Measurements from ENCODE around the gene ATP6V0A4.
A peak's percentile ranks its signal among the peaks of the same experiment; 100 is the strongest.
"Not testable (repeated sequence)": the region's sequence is repeated elsewhere in the genome, so short reads cannot be mapped to it uniquely, and the experiment has no call there.

Gene ATP6V0A4

DNA sequence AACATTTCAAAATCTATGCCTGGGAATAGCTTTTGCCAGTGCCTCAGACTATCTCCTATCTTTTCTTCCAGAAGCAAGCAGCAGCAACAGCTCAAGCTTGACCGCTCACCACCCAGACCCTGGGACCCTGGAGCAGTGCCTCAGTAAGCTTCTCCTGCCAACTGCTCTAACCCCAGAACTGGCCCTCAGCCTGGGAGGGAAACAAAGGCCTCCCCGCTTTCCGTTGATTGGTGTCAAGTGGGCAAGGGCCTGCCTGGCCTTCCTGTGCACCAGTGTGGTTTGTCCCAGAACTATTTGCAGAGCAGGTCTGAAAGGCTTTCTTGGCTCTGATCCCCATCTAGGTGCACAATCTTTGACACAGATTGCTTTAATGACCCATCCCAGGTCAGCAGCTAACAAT lies 3.3 kb upstream of the ATP6V0A4 start:
- no peak for DNase-seq

DNA sequence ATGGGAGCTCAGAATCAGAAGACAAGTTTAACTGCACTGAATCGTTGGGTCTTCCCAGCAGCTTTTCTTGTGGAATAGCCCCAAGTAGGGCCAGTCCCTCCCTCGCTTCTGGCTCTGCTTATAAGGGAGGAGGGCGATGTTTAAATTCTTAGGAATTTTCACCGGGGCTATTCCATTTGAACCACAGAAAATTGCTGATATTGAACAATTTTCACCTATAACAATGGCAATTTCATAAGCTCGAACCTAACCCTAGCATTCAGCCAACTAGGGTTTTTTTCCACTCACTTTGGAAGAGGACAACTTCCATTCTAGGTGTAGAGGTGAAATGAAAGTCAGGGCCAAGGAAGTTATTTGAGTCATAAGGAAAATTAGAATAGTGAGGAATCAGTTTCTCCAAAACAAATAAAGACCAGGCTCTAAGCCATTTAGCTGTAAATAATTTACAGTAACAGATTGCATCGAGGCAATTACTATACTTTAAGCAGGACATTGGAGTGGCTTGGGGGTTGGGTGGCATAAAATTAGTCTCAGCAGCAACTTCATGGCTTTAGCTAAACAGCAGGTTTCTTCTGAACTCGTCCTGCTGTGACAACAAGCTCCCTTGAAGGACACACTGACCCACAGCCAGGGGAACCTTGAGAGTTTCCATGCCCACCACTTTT lies 1.5 kb upstream of the ATP6V0A4 start:
- no peak for DNase-seq

DNA sequence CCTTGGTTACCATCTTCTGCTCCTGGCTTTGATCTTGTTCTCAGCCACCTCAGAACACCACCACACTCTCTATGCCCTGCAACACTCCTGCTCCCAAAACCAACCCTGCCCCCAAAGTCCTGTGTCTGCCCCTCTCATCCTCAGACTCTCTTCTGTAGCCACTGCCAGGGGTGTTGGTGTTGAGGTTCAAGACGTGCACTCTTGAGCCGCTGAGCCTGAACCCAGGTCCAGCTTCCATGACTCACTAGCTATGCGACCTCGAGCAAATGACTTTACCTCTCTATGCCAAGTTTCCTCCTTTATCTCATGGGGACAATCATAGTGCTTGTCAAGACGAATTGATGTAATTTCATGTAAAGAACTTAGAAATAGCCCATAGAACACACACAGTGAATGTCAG lies 840 bp upstream of the ATP6V0A4 start:
- DNase-seq: no peak

DNA sequence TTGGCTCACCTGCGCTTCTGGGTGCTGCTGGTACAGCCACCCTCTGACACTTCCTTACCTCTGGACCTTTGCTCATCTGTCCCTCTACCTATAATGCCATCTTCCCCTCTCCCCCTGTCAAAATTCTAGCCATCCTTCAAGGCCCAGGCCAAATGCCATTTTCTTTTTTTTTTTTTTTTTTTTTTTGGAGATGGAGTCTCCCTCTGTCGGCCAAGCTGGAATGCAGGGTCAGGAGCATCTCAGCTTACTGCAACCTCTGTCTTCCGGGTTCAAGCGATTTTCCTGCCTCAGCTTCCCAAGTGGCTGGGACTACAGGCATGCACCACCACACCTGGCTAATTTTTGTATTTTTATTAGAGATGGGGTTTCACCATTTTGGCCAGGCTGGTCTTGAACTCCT lies 950 bp downstream of the ATP6V0A4 start:
- not testable (repeated sequence) for DNase-seq

DNA sequence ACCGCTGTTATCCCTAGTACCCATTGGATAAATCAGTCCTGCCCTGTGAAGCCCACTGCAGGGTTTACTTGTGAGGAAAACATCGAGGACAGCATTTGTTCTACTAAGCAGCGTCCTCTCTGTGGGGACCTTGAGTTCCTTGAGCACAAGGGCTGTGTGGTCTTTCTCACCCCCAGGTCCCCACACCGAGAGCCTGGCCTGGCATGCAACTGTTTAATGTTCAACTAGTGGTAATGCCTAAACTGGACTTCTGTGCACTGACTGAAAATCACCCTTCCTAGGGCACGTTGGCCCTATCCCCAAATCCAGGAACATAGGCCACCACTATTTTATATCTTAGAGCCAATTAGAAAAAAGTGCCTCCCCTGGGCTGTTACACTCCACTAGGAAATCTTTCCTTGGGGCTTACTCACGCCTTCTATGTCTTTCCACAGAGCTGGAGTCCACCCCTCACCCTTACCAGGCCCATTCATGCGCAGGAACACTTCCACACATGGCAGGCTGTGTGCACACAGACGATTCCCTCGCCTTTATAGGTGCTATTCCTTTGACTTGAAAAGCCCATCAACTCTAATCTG lies 1.9 kb downstream of the ATP6V0A4 start:
- no peak for DNase-seq

DNA sequence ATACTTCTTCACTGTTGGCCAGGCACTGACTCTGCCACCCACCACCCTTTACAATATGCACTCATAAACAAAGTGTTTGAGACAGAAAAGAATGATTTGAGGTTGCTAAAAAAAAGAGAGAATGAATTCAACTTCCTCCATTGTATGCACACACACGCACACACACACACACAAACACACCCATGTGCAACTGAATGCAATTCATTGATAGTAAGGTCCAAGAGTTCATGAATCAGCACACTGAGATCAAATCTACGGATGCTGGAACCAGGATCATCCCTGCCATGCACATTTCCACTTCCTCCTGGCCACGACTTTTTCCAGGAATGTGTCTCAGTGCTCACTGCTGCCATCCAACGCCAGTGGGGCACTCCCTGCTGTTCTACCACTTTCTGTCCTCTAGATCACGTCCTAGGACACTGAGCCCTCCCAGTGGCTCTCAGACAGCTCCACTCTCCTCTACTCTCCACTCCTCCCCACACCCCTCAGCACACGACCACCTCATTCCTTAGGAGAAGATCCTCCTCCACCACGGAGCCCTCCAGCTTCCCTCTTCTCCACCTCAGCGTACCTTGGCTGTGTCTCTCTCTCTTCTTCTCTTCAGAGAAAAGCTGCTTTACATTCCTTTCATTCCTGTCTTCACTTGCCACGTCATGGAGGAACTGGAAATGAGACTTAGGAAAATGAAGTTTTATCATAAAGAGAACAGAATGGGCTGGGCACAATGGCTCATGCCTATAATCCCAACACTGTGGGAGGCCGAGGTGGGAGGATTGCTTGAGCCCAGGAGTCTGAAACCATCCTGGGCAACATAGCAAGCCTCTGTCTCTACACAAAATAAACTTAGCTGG lies 12.2 kb downstream of the ATP6V0A4 start:
- no peak for DNase-seq

DNA sequence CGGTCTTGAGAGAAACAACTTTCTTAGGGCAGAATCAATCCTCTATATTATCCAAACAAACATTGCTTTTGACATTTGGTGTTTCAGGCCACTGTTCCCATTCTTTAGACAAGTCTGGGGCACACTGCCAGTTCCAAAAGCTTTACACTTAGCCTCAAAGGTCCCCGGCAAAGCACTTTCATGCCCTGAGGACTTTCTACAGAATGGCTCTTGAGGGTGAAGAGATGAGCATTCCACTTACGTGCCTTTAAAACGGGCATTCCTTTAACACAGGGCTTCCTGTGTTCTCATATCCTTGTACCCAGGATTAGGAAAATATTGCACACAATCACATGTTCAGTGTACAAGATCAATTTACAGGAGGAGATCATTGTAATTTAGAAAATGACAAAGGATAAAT lies 13.3 kb downstream of the ATP6V0A4 start:
- no peak for DNase-seq

DNA sequence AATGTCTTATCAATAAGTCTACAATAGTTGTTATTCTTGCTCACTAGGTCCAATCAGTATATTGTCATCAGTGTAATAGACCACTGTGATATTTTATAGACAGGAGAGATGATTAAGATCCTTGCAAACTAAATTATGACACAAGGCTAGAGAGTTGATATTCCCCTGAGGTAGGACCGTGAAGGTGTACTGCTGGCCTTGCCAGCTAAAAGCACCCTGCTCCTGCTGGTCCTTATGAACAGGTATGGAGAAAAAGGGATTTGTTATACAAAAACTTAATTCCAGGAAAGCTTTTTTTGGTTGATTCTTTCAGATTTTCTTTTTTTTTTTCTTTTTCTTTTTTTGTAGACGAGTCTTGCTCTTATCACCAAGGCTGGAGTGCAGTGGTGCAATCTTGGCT lies 17.0 kb downstream of the ATP6V0A4 start:
- no peak for DNase-seq

DNA sequence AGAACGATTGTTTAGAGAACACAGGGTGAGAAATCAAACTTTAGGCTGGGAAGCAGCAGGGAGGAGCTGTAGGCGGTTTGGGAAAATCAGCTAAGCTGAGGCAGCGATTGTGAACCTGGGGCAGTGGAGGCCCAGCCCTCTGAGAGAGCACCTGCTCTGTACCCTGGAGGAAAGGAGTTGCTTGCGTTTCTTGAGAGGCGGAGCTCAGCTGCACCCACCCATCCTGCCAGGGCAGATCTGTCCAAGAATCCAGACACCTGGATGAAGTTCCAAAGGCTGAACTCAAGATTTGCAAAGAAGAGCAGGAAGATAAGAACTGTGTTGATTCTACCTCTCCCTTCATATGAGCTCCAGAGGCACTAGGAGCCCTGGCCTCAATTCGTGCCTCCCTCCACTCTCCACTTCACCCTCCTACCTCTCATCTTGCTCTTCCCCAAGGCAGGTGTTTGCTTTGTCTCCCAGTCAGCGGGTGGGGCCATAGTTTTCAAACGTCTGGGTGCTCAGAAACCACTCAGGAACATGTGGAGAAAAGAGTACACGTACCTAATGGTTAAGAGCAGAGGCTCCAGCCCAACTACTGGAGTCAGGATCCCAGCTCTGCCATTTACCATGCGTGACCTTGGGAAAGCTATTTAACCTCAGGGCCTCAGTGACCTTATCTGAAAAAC lies 21.7 kb downstream of the ATP6V0A4 start:
- peak; percentile 80 for DNase-seq

DNA sequence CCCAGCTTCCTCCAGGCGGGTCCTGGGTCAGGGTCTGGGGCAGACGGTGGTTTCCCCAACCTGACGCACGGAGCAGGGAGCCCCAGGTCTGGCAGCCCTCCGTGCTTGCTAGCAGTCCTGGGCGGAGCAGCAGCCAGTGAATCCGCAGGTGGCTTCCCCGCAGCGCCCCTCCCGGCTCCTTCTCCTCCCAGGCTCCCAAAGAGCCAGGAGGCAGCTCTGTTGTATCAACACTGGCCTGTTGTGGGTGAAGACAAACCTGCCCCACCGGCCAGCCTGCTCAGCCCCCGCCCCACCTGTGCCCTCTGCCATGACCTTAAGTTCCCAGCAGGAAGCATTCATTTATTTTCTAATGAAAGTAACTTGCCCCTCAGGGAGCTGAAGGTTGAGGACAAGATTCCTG lies 24.2 kb downstream of the ATP6V0A4 start:
- DNase-seq: peak; percentile 57

DNA sequence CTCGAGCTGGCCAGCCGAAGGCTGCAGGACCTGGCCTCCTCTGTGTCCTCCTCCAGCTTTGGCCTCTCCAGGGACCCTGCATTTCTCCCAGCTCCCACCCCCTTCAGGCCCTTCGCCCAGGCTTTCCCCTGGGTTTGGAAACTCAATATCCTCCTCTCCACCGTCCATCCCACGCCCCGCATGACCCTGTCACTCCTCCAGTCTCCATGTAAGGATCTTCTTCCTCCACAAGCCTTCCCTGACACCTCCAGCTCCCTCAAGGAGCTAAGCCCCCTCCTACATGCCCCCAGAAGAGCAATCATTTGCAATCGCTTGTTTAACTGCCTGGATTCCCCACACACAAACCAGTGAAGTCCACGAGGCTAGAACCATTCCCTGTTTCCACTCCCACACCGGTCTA lies 24.8 kb downstream of the ATP6V0A4 start:
- DNase-seq: no peak

DNA sequence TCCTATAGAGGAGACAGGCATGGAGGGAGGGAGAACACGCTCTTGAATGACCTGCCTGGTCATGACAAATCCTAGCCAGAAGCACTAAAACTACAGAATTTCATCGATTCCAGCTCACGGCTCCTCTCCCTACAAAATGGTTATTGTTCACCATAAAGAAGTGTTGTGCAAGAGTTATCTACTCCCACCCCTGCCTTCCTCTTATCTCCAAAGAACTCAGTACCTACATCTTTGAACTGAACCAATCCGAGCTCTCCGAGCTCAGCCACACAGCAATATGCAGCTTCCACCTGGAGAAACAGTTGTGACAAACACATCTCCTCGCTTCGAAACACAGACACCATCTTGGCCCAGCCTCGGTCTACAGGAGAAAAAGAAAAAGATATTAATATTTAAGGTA lies 27.1 kb downstream of the ATP6V0A4 start:
- no peak for DNase-seq

DNA sequence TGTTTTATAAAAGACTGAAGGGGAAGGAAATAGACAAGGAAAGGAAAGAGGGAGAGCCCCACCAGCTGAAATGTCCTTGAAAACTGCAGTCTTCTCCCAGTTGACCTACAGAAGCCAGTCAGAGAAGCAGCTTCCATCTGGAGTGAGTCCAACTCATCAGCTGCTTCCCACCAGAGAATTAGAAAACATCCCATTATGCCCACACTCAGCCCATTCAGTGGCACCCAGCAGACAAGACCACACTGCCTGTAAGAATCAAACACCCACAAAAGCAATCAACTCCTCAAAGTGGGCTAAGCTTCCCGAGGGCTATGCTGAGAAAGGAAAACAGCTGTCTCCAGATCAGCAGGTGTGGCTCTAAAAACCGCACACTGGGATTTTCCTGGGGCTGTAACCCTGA lies 29.8 kb downstream of the ATP6V0A4 start:
- DNase-seq: no peak

DNA sequence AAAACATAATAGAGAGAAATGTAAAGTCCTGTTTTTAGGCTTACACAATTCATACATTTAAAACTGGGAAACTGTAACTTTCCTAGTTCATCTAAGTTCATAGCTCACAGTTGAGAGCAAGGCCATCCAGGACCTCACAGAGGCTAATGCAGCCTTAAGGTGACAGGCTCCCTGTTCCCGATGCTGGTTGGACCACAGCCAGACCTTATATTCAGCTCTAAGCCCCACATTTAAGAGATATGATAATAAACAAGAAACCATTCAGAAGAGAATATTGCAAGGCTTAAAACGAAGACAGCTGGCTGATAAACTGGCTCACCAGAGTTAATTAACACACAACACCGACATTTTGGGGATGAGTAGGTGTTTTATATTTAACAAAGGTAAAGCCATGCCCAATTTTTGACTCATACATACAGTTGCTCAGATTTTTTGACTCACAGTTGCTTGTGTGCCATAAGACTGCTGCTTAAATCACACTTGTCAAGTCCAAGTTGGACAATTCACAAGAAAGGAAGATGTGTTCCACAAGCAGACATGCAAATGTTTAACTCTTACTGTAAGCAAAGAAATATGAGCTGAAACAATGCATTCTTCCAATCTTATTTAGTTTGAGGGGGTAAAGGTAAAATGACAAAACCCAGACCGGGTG lies 41.3 kb downstream of the ATP6V0A4 start:
- DNase-seq: no peak

DNA sequence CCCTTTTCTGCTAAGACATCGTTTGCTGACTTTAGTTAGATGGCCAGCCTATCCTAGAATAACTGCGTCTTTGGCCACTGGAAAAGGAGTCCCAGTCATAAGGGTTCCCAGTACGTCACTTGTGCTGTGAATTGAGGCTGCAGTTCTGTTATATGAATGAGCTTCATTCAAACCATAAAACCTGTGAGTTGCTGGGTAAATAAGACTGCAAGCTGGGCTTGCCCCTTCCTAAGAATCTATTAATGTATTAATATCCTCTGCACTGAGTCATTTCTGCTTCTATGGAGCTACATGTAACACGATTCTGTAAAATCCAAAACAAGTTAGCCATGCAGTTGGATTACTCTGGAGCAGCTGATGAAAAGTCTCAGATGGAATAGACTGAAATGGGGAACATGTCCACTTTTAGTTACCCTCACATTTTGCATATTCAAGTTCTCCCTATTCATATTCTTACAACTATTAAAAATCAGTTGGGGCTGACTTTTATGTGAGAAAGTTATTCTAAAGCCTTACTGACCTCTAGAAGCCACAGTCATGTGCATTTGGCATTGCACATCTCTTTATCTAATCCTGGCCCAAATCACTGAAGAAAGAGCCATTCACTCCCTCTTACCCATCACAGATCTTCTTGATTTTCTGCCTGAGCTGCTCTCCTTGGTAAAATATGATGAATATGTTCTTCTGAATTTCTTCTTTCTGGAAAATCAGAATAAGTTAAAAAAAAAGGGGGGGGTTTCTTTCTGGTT lies 42.0 kb downstream of the ATP6V0A4 start:
- DNase-seq: no peak

DNA sequence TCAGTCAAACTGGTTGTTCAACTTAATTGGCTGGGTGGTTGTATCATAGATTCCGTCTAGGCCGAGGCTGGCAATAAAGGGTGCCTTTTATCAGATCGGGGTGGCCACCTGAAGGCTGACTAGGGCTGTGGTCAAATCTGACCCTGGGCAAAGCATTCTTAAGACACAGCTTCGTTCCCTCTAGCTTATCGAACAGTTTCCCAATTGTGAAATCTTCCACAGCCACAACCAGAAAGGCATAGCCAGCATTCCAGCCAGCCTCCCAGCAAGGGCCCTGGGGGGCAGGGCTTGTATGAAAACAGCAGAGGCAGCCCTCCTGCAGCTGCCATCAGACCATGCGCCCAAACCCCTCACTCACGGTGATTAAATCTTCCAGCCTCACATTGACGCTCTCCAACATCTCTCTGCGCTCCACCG lies 42.7 kb downstream of the ATP6V0A4 start:
- DNase-seq: no peak

DNA sequence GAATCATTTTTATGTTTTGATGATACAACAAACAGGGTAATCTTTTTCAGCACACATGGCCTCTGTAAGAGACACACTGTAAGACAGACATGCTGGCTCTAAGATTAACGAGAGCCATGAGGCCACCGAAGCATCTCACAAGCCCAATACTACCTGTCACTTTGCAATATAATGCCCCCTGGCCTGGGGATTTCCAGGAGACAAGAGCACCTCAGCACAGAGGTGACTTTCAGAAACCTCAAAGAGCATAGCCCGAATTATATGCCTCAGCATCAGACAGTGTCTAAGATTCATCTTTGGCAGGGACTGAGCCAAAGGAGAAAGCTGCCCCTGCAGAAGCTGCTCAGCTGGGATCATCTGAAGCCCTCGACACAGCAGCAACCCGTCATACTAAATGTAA lies 44.4 kb downstream of the ATP6V0A4 start:
- no peak for DNase-seq

DNA sequence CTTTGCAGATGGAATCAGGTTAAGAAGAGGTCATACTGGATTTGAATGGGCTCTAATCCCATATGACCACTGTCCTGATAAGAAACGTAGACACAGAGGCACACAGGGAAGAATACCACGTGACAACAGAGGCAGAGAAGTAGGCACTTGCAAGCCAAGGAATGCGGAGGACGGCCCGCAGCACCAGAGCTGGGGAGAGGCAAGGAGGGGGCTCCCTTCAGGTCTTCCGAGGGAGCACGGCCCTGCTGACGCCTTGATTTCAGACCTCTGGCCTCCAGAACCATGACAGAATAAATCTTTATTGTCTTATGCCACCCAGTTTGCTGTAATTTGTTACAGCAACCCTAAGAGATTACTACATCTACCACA lies 44.9 kb downstream of the ATP6V0A4 start:
- DNase-seq: no peak

DNA sequence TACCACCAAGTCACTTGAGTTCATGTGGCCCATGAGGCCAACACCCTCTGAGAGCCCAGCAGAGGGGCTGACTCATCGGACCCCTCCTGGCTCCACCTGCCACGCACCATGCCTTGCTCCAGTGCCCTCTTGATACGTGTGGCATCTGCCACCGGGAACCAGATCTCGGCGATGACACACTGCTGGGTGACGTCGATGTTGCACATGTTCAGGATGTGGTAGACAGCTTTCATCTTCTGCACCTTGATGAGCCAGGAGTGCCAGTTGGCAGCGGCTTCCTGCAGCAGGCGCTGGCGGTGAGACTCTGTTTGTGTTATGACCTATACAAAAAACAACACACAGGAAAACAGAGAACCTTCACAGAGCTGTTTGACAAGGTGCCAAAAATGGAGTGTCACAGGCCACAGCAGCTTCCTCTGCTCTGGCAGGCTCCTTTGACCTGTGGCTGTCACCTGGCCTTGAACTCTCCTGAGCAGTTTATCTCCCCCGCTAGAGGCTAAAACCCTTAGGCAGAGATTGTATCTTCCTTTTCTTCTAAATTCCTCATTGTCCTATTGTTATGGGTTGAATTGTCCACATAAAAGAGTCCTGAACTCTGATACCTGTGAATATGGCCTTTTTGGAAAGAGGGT lies 45.4 kb downstream of the ATP6V0A4 start:
- peak; percentile 78 for DNase-seq

DNA sequence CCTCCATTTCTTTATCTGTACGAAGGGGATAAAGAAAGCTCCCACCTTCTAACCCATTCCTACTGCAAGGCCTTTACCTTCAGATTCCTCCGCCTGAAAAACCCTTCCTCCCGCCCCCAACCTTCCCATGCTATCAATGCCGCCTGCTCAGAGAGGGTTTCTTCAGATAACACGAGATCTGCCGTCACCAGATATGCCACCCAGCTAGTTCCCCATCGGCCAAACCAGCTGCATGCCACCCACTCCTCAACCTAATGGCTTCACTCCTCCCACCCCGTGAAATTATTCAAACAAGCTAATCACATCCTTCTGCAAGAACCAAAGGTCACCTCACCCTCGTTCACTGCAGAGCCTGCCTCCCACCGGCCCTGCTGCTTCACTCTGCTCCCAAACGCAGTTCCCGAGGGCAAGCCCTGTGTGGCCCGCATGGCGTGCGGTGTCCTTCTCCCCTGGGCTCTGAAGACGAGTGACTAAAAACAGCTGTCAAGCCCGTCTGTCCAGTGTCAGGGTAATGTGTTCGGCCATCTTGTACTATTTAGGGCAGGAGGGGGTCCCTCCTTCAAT lies 47.0 kb downstream of the ATP6V0A4 start:
- no peak for DNase-seq

DNA sequence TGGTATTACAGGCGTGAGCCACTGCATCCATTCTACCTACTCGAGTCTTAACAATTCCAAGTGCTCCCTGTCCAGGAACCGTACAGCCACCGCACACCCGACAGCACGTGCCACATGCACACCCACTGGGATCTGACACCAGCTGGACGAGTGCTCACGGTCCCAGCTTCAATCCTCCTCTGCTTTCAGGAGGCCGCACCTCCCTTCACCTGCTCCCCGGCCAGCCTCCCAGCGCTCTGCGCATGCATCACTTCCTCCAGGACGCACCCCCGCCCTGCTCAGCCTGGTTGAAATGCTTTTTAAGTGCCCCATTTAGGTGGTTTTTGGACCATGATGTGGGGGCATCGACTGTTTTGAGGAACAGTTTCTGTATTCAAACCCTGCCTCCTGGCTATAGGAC lies 47.5 kb downstream of the ATP6V0A4 start:
- no peak for DNase-seq

DNA sequence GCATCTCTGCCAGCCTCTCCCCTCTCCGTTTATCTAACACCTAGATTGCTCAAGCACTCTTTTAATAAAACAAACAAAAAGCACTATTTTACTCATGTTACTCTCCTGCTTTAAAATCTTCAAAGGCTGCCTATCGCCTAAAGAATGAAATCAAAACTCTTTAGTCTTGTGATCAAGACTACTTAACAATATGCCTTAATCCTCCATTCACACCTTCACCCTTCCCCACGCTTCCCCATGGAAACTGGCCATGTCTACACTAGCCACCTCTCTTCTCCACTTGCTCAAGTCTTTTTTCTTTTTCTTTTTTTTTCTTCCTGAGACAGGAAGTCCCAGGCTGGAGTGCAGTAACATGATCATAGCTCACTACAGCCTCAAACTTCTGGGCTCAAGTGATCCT lies 48.0 kb downstream of the ATP6V0A4 start:
- DNase-seq: no peak

Measured in NCI-H510A (cell line).